Tracheal epithelial cell (primary cell): Measurements from ENCODE around the gene TBX10. TPM values are rescaled to one million over a fixed set of nuclear protein-coding genes. Genes with fewer than 3 reads are reported as not detected.

ENCODE experiments used
- total RNA-seq: library from RNA; depleted of rRNA; stranded (reverse); fragments of >200 nt; gene quantifications from 2 replicates; pipeline ENCODE4 v1.2.1, GENCODE V29; 2014

Gene TBX10
- not detected in 2 replicates for total RNA-seq

GRCh38 chr11:67639438-67639859, at the start of gene TBX10:
TSS of gene TBX10 (minus strand) at chr11:67639763. CDS start at chr11:67639472, 291 bp downstream.

GRCh38 chr11:67674442-67674871, 34.9 kb upstream of the TBX10 start, which contains the start of gene ALDH3B2:
TSS of gene ALDH3B2 (minus strand) at chr11:67674623. CDS start at chr11:67666935, 7,688 bp downstream.

GRCh38 chr11:67629386-67630227, 10.0 kb downstream of the TBX10 start, which contains the start of gene NUDT8:
TSS of gene NUDT8 (minus strand) at chr11:67629937. CDS start at chr11:67629911, 26 bp downstream.

GRCh38 chr11:67606492-67607295, 32.9 kb downstream of the TBX10 start, which contains the start of gene NDUFV1:
TSS of gene NDUFV1 (plus strand) at chr11:67606936. CDS start at chr11:67607005, 69 bp downstream.

GRCh38 chr11:67583247-67584204, 56.0 kb downstream of the TBX10 start, which contains the start of gene GSTP1:
TSS of gene GSTP1 (plus strand) at chr11:67583812. CDS start at chr11:67583844, 32 bp downstream.

Other genes starting within 250 kb of the TBX10 start
- gene RAD9A, start 247.8 kb downstream of the TBX10 start, total RNA-seq = 8.7 TPM in 2 replicates
- 206 and 244 TPM in 2 replicates for gene PPP1CA, start 237.9 kb downstream of the TBX10 start, total RNA-seq
- gene TBC1D10C, start 235.7 kb downstream of the TBX10 start, total RNA-seq = not detected in 2 replicates
- gene CARNS1, start 224.1 kb downstream of the TBX10 start, total RNA-seq = 0.24 TPM in 1 of 2 replicates, not detected in the other
- 43.9 and 55.4 TPM in 2 replicates for gene RPS6KB2, start 211.3 kb downstream of the TBX10 start, total RNA-seq
- 0.24 TPM in 1 of 2 replicates, not detected in the other for gene PTPRCAP, start 202.1 kb downstream of the TBX10 start, total RNA-seq
- gene CORO1B, start 196.3 kb downstream of the TBX10 start, total RNA-seq = 140 and 158 TPM in 2 replicates
- gene GPR152, start 187.0 kb downstream of the TBX10 start, total RNA-seq = not detected in 2 replicates
- under 0.01 TPM in 1 of 2 replicates, not detected in the other for gene CABP4, start 184.4 kb downstream of the TBX10 start, total RNA-seq
- gene TMEM134, start 170.5 kb downstream of the TBX10 start, total RNA-seq = 20.9 and 37.6 TPM in 2 replicates
- gene AIP, start 156.7 kb downstream of the TBX10 start, total RNA-seq = 76.7 and 89.2 TPM in 2 replicates
- 29.2 and 33.3 TPM in 2 replicates for gene PITPNM1, start 134.4 kb downstream of the TBX10 start, total RNA-seq
- gene CDK2AP2, start 131.6 kb downstream of the TBX10 start, total RNA-seq = 17.1 and 18.5 TPM in 2 replicates
- gene CABP2, start 116.3 kb downstream of the TBX10 start, total RNA-seq = not detected in 2 replicates
- 3,881 and 7,825 TPM in 2 replicates for gene GSTP1, start 56.0 kb downstream of the TBX10 start, total RNA-seq
- 162 and 236 TPM in 2 replicates for gene NDUFV1, start 32.8 kb downstream of the TBX10 start, total RNA-seq
- 10.6 and 14.7 TPM in 2 replicates for gene NUDT8, start 9.8 kb downstream of the TBX10 start, total RNA-seq
- not detected in 2 replicates for gene ACY3, start 11.0 kb upstream of the TBX10 start, total RNA-seq
- 25.1 and 57.3 TPM in 2 replicates for gene ALDH3B2, start 34.9 kb upstream of the TBX10 start, total RNA-seq